ENCODE results near the gene RHCG. TPM values are rescaled to one million over a fixed set of nuclear protein-coding genes. Genes with fewer than 3 reads are reported as not detected.

The RHCG gene
- total RNA-seq, 2 experiments from 2014 or later = not detected

DNA sequence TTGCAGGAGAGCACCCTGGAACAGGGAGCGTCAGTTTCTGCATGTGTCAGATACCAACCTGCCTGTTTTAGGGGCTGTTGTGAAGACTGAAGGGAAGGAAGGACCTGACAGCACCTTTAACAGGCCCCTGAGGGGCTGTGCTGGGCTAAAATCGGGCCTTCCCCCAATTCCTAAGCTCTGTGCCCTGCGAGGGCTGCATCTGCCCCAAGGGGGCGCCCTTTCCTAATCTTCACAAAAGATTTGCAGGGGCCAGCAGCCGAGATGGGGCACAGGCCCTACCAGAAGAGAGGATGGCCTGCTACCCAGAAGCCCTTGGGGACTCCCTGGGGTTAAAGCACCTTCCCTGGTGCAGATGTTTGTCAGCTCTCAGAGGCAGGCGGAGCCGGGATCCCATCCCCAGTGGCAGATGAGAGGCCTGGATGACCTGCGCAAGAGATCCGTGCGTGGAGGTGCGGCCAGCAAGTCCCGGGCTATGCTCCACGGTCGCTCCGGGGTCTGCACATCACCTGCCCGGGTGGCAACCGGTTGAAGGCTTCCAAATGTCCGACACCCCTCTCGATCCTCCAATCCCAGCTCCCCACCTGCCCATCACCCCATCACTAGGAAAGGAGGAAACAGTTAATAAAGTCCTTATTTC is 53.6 kb downstream of the RHCG start:
- CTCF ChIA-PET = interaction anchor here (0.6 to 5.4 kb wide), 17 partner anchors 9 to 104 kb away, joined by 3 to 41 read pairs (median 5); no protein-coding TSS in a partner anchor
- POLR2A ChIA-PET = interaction anchor here (0.6 to 1.0 kb wide), 2 partner anchors 8 to 10 kb away, joined by 3 read pairs; no protein-coding TSS in a partner anchor
- no peaks in the 10 kb centered on the region for H3K36me3 Mint-ChIP-seq (ENCODE audit: low read depth)
- H3K4me1 Mint-ChIP-seq (ENCODE audit: low read depth) = no peaks in the 10 kb centered on the region
- TF ChIP-seq, protein P1, sequence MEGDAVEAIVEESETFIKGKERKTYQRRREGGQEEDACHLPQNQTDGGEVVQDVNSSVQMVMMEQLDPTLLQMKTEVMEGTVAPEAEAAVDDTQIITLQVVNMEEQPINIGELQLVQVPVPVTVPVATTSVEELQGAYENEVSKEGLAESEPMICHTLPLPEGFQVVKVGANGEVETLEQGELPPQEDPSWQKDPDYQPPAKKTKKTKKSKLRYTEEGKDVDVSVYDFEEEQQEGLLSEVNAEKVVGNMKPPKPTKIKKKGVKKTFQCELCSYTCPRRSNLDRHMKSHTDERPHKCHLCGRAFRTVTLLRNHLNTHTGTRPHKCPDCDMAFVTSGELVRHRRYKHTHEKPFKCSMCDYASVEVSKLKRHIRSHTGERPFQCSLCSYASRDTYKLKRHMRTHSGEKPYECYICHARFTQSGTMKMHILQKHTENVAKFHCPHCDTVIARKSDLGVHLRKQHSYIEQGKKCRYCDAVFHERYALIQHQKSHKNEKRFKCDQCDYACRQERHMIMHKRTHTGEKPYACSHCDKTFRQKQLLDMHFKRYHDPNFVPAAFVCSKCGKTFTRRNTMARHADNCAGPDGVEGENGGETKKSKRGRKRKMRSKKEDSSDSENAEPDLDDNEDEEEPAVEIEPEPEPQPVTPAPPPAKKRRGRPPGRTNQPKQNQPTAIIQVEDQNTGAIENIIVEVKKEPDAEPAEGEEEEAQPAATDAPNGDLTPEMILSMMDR (IDR thresholded peaks at IDR 0.05) = peak; percentile 85
- no peak overlapping the region for H3K27ac Mint-ChIP-seq
- ATAC-seq (peak; percentile 92), DNase-seq (peak; percentile 81)
- intact Hi-C loops (cut with micrococcal nuclease) = no loop called here
- H3K4me3 Mint-ChIP-seq = no peak overlapping the region
- no peaks in the 10 kb centered on the region for H3K9me3 Mint-ChIP-seq
- peaks cover 33% of the 10 kb centered on the region for H3K27me3 Mint-ChIP-seq

DNA sequence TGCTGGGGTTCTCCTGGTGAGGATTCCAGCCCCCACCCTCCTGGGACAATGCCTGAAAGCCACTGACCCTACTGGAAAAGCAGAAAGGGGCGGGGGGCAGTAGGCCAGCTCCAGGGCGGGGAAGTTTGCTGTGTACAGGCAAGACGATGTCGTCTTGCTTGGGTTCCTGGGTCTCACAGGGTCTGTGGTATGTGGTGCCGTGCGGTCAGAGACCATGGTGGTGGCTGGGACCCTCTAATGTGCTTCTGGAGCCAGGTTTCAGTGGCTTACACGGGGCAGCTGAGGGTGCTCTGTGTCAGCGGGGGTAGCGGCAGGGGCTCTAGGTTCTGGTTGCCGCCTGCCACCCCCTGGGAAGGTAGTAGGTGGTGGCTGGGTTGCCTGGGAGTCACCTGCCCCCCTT is 54.2 kb downstream of the RHCG start:
- no peaks in the 10 kb centered on the region for H3K36me3 Mint-ChIP-seq (ENCODE audit: low read depth)
- ATAC-seq (no peak), DNase-seq (no peak)
- peaks cover 31% of the 10 kb centered on the region for H3K27me3 Mint-ChIP-seq
- H3K27ac Mint-ChIP-seq = no peak overlapping the region
- no peaks in the 10 kb centered on the region for H3K9me3 Mint-ChIP-seq
- ChIA-PET CTCF (interaction anchor here (0.6 to 5.4 kb wide), 17 partner anchors 9 to 104 kb away, joined by 3 to 41 read pairs (median 5); no protein-coding TSS in a partner anchor), POLR2A (interaction anchor here (1.0 kb wide), 1 partner anchor 8 kb away, joined by 3 read pairs; no protein-coding TSS in a partner anchor)
- intact Hi-C loops (cut with micrococcal nuclease) = no loop called here
- no peak overlapping the region for H3K4me3 Mint-ChIP-seq
- no peaks in the 10 kb centered on the region for H3K4me1 Mint-ChIP-seq (ENCODE audit: low read depth)
- TF ChIP-seq, protein P1 (IDR thresholded peaks at IDR 0.05) = no peak

DNA sequence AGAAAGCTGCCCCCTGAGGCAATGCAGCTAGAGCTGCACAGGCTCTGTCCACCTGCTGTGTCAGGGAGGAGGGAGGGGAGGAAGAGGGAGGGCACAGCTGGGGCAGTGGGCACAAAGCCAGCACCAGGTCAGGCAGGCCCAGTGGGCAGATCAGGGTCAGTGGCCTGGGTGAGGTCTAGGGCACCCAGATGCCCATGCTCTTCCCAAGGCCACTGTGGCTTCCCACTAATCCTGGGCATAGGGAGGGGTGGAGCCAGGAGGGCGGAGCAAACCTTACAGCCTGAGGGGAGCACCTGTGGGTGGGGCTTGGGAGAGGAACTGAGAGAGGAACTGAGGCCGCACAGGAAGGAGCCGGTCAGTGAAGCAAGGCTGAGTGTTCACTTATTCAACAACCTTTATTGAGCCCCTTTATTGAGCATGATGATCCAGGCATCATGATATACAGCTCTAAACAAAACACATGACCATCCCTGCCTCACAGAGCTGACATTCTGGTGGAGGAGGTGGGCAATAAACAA is 55.0 kb downstream of the RHCG start:
- H3K4me1 Mint-ChIP-seq (ENCODE audit: low read depth) = no peaks in the 10 kb centered on the region
- no peak overlapping the region for H3K4me3 Mint-ChIP-seq
- H3K9me3 Mint-ChIP-seq = no peaks in the 10 kb centered on the region
- POLR2A ChIA-PET = no interaction called here
- ATAC-seq (no peak), DNase-seq (no peak)
- H3K36me3 Mint-ChIP-seq (ENCODE audit: low read depth) = no peaks in the 10 kb centered on the region
- no peak overlapping the region for H3K27ac Mint-ChIP-seq
- intact Hi-C loops (cut with micrococcal nuclease) = no loop called here
- CTCF ChIA-PET = interaction anchor here (0.8 to 5.4 kb wide), 5 partner anchors 11 to 82 kb away, joined by 3 to 41 read pairs (median 4); no protein-coding TSS in a partner anchor
- peaks cover 27% of the 10 kb centered on the region for H3K27me3 Mint-ChIP-seq
- TF ChIP-seq, protein P1 (IDR thresholded peaks at IDR 0.05) = no peak

DNA sequence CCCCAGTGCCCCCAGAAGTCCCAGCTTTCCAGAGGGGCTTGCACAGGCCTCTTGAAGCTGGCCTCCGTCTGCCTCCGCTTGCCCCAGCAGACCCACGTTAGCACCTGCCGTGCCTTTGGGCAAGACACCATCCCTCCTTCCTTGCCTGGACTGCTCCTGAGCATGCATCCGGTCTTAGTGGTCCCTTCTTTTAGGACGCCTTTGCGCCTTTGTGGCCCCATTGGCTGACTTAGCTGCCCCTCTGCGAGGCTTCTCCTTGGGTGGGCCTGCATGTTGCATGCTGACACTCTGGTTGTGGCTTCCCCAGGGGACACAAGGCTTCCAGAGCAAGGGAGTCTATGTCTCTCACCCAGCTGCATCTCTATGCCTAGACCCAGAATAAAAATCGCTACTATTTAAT is 56.6 kb downstream of the RHCG start:
- intact Hi-C loops (cut with micrococcal nuclease) = no loop called here
- DNase-seq (no peak), ATAC-seq (no peak)
- ChIA-PET POLR2A (no interaction called here), CTCF (interaction anchor here (5.4 kb wide), 1 partner anchor 81 kb away, joined by 41 read pairs; no protein-coding TSS in a partner anchor)
- Mint-ChIP-seq H3K27me3 (peaks cover 24% of the 10 kb centered on the region), H3K36me3 (ENCODE audit: low read depth) (no peaks in the 10 kb centered on the region), H3K9me3 (no peaks in the 10 kb centered on the region), H3K4me3 (no peak overlapping the region), H3K27ac (no peak overlapping the region), H3K4me1 (ENCODE audit: low read depth) (no peaks in the 10 kb centered on the region)
- TF ChIP-seq, protein P1 (IDR thresholded peaks at IDR 0.05) = no peak

Measured in activated CD8-positive, alpha-beta T cell treated with anti-CD3 and anti-CD28 coated beads for 36 hours (primary cell).